ENCODE data around the gene ARHGEF11.
A peak's percentile ranks its signal among the peaks of the same experiment; 100 is the strongest.

Gene ARHGEF11

DNA sequence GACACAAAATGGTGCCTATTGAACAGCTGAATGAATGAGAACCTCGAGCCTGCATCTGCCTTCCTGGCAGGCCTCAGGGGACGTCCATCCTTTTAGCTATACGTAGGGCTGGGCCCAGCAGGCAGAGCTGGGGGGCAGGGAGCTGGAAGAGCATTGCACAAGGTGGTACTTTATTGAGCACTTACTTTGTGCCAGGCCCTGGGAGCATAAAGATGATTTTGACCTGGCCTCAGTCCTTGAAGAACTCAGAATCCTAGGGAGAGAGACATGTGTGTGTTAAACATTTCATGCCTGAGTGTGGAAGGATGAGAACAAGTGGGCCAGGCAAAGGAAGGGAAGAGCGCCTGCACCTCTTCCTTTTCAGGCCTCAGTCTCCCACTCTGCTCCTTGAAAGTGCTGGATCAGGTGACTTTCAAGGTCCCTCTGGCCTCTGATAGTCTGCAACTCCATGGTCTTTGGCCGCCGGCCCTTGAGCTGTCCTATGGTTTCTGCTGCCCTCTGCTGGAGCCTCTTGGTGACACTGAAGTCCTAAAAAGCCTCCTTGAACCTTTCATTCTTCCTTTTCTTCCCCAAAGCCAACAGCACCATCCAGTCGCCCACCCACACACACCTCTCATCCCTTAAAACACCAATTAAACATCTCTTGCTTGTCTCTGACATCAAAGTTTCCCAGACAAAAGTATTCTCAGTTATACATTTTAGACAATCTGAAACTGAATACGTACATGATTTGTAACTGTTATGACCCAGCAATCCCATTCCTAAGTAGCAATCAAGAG, 155.6 kb downstream of the ARHGEF11 start:
- DNase-seq: peak; percentile 66

DNA sequence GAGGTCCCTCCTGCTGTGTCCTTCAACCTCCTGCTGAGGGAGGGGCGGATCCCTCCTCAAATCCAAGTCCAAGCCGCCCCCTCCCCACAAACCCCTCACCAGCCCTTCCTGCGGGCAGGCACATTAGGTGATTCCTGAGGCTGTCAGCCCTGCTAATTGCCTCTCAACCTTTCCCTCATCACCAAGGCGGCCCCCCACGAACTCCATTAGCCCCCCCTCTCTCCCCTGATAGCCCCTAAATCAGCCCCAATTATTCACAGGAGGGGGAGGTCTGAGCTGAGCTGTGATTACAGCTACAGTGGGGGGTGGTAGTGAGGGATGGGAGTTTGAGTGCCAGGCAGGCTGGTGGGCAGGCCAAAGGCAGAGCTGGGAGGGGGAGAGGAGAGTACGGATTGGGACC, 157.8 kb downstream of the ARHGEF11 start:
- DNase-seq: no peak

DNA sequence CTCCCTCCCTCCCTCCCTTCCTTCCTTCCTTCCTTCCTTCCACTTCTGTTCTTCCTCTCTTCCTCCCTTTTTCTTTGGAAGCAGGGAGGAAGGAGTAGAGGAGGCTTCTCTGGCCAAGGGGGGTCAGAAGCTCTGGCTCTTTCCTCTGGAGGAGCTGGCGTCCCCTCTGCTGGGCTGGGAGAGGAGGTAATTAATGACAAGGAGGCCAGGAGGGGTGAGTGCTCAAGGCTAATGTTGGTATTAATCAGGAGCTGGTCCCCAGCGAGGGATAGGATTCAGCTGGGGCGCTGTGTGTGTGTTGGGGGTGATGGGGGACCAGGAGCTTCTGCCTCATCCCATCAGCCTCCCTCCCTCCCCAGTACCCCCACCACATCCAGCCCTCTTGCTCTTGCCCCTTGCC, 158.2 kb downstream of the ARHGEF11 start:
- DNase-seq: no peak

DNA sequence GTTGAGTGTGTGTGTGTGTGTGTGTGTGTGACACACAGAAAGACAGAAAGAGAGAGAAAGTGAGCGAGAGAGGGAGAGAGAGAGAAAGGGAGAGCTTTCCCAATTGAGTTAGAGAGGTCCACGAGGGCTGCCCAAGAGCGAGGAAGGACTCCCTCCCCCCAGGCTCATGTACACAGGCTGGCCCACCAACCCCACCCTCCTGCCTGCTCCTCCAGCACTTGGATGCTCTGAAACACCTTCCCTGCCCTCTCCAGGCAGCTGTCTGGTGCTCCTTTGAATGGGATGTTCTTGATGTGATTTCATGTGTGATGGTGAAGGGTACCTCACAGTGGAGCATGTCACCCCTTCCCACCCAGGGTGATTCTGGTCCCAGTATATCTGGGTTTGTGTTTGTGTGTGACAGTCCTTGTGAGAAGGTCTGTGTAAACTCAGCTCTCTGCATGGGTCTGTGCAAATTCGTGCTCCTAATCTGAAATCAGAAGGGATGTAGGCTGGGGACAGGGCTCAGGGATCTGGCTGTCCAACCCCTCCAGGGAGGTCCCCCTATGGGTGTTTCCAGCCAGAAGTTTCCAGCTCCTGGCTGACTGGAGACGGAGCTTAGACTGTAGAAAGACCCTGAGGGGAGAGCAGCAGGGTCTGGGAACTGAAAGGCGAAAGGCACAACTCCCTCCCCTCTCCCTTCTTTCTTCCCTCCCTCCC, 158.8 kb downstream of the ARHGEF11 start:
- DNase-seq: no peak

DNA sequence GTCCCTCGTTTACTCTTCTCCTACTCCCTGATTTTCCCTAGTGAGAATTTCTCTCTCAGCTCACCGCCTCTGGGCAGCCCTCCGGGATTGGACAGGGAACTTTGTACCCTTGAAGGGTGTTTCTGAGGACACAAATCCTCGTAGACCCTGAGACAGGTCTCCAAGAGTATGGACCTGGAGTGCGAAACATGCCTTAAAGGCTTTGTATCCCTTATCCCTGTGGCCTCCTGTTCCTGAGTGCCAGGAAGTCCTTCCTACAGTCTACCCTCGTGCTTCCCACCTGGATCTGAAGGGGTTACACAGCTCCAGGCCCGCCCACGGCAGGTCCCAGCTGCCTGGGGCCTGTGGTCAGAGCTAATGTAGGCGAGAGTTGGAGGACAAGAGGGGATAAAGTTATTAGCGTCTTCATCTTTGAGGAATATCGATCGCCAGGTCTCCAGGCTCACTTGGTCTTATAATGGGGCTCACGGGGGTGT, 159.6 kb downstream of the ARHGEF11 start:
- no peak for DNase-seq

DNA sequence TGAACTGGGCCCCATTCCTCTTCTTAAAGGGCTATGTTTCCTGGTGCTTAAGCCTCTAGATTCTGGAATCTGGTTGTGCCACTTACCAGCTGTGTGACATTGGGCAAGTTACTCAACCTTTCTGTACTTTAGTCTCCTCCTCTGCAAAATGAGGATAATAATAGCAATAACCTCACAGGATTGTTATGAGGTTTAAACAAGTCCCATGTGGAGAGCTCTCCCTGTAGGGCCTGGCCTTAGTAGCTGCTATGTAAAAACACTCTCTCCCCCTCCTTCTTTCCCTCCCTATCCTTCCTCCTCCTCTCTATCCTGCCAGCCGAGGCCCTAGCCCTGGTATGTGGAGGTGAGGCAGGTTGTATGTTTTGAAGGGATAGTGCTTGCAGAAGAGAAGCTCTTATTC, 160.2 kb downstream of the ARHGEF11 start:
- DNase-seq: no peak

Data from activated CD4-positive, alpha-beta T cell treated with anti-CD3 and anti-CD28 coated beads, Interleukin-2, amount 50 U/mL, for 16 hours (primary cell).